ENCODE measurements around the gene PKM.
A peak's percentile ranks its signal among the peaks of the same experiment; 100 is the strongest.
"Not testable (repeated sequence)": the region's sequence is repeated elsewhere in the genome, so short reads cannot be mapped to it uniquely, and the experiment has no call there.

Gene PKM

GRCh38 chr15:72231066-72231832 is at the start of gene PKM:
PKM (minus strand) TSS chr15:72231190; CDS start chr15:72219097, 12,093 bp downstream.
- DNase-seq: peak; percentile 96
- in situ Hi-C loops (cut with HindIII; ENCODE audit: low pct_ligation_motif_present, low pct_unique_long_range_greater_than_20kb, low sequenced_read_pairs): no loop called here

GRCh38 chr15:72280751-72281150 is 49.8 kb upstream of the PKM start:
- no peak for DNase-seq
- in situ Hi-C loops (cut with HindIII; ENCODE audit: low pct_ligation_motif_present, low pct_unique_long_range_greater_than_20kb, low sequenced_read_pairs): no loop called here

GRCh38 chr15:72278737-72279136 is 47.7 kb upstream of the PKM start:
- in situ Hi-C loops (cut with HindIII; ENCODE audit: low pct_ligation_motif_present, low pct_unique_long_range_greater_than_20kb, low sequenced_read_pairs): no loop called here
- DNase-seq: no peak

GRCh38 chr15:72276326-72276700 is 45.3 kb upstream of the PKM start:
- no peak for DNase-seq
- in situ Hi-C loops (cut with HindIII; ENCODE audit: low pct_ligation_motif_present, low pct_unique_long_range_greater_than_20kb, low sequenced_read_pairs): no loop called here

DNA sequence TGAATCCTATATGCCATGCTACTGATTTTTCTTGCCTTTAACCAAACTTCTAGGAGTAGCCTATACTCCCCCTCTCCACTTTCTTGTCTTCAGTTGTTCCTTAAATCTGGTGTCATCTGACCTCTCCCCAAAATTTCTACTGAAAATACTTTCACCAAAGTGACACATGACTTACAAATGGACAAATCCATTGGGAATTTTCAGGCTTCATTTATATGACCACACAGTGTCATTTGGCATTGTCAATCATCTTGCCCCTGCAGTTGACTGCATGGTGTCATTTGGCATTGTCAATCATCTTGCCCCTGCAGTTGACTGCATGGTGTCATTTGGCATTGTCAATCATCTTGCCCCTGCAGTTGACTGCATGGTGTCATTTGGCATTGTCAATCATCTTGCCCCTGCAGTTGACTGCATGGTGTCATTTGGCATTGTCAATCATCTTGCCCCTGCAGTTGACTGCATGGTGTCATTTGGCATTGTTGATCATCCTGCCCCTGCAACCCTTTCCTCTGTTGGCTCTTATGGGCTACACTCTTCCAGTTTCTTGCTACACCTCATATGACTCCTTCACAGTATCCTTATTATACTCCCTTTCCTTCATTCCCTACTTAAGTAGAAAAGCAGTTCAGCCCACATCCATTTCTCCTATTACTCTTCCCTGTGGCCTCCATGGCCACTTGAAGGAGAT is 44.8 kb upstream of the PKM start:
- in situ Hi-C loops (cut with HindIII; ENCODE audit: low pct_ligation_motif_present, low pct_unique_long_range_greater_than_20kb, low sequenced_read_pairs); DNase-seq: not testable (repeated sequence)

GRCh38 chr15:72272997-72273352 is 42.0 kb upstream of the PKM start:
- in situ Hi-C loops (cut with HindIII; ENCODE audit: low pct_ligation_motif_present, low pct_unique_long_range_greater_than_20kb, low sequenced_read_pairs): no loop called here
- DNase-seq: no peak

GRCh38 chr15:72272213-72272996 is 41.4 kb upstream of the PKM start, which contains the start of gene PARP6:
PARP6 (minus strand) TSS chr15:72272554; CDS start chr15:72267477, 5,077 bp downstream.
- in situ Hi-C loops (cut with HindIII; ENCODE audit: low pct_ligation_motif_present, low pct_unique_long_range_greater_than_20kb, low sequenced_read_pairs): no loop called here
- peak; percentile 95 for DNase-seq

- DNase-seq: peak; percentile 22
These were observed 40.9 kb upstream of the PKM start for GRCh38 chr15:72271895-72272212.

DNA sequence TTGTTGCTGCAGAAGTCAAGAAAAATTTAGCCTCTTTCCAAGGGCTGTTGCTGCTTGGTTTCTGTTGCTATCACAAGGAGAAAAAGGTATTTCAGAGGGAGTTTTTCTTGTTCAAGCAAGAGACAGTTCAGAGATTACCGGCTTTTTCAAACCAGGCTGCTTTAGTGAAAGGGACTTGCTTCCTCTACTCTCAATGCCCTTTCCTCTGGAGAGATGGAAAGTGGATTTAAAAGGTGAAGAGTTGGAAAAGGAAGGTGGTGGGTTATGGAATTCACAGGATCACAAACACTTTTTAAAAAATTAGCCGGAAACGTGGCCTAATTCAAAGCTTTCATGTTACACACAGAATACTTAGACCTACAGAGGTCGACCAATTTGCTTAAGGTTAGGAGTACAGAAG is 40.2 kb upstream of the PKM start:
- in situ Hi-C loops (cut with HindIII; ENCODE audit: low pct_ligation_motif_present, low pct_unique_long_range_greater_than_20kb, low sequenced_read_pairs): no loop called here
- DNase-seq: no peak

More at GRCh38 chr15:72271895-72272212, 40.9 kb upstream of the PKM start:
- in situ Hi-C loops (cut with HindIII; ENCODE audit: low pct_ligation_motif_present, low pct_unique_long_range_greater_than_20kb, low sequenced_read_pairs): no loop called here

DNA sequence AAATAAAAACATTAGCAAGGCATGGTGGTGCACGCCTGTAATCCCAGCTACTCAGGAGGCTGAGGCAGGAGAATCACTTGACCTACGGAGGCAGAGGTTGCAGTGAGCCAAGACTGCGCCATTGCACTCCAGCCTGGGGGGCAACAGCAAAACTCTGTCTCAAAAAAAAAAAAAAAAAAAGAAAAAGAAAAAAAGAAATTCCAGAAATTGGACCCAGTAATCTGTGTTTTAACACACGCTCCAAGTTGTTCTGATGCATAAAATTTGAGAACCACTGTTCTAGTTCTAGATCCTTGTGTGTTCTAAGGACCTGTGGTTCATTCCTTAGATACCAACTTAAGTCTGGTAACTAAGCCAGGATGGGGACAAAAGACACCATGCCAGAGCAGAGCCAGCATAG is 38.7 kb upstream of the PKM start:
- in situ Hi-C loops (cut with HindIII; ENCODE audit: low pct_ligation_motif_present, low pct_unique_long_range_greater_than_20kb, low sequenced_read_pairs): no loop called here
- DNase-seq: no peak

DNA sequence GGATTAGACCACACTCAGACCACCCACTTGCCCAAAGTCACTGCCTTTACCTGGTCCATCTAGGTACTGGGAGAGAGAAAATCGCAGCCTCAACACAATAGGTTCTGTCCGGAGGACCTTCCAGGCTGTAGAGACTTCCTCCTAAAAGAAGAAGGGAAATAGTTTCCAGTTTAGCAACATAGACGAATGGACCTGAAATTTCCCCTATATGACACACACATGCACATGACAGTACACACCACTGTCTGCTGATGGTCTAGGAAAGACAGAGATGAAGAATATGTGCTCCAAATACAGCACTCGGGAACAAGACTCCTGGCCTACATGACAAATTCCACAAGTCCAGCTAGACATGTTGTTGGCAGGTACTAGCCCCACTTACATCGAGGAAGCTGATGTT is 34.0 kb upstream of the PKM start:
- in situ Hi-C loops (cut with HindIII; ENCODE audit: low pct_ligation_motif_present, low pct_unique_long_range_greater_than_20kb, low sequenced_read_pairs): no loop called here
- no peak for DNase-seq

DNA sequence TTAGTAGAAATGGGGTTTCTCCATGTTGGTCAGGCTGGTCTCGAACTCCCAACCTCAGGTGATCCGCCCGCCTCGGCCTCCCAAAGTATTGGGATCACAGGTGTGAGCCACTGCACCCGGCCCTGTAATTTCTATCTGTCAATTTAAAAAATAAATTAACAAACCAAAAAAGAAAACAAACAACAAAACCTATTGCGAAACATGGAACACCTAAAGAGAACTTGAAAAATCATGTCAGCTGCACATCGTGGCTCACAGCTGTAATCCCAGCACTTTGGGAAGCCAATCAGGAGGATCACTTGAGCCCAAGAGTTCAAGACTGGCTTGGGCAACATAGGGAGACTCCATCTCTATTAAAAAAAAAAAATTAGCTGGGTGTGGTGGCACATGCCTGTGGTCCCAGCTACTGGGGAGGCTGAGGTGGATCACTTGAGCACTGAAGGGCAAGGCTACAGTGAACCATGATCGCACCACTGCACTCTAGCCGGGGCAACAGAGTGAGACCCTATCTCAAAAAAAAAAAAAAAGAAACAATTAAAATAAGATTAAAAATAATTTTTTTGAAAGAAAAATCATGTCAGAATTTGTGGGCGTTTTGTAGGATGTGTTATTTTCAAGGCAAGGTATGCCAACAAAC is 21.8 kb upstream of the PKM start:
- in situ Hi-C loops (cut with HindIII; ENCODE audit: low pct_ligation_motif_present, low pct_unique_long_range_greater_than_20kb, low sequenced_read_pairs): no loop called here
- no peak for DNase-seq

DNA sequence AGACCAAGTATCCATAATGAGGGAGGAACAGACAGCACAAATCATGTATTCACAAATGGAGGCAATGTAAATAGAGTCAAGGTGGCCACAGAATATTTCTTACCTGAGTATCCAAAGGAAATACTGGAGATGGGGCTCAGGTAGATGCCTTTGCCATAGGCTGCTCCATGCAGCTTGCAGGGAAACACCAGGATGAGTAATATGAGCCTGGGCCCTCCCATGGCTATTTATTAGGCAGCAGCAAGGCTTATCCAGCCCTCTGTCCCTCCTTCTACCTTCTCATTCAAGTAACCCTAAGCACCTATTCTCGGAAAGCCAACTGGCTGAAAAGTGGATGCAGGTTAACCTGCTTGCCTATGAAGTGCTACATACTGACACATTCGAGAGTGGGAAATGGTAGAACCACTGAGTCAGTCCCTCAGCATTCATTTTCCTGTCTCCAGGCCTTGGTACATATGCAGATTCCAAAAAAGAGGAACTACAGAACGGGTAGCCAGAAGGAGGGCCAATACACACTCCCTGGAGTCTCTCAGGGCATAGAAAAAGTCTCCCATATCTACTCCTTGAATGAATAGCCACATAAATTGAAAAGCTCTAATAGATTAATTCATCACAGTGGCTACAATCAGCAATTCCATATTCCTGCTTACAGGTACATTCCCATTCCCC is 18.3 kb upstream of the PKM start:
- in situ Hi-C loops (cut with HindIII; ENCODE audit: low pct_ligation_motif_present, low pct_unique_long_range_greater_than_20kb, low sequenced_read_pairs): no loop called here
- no peak for DNase-seq

DNA sequence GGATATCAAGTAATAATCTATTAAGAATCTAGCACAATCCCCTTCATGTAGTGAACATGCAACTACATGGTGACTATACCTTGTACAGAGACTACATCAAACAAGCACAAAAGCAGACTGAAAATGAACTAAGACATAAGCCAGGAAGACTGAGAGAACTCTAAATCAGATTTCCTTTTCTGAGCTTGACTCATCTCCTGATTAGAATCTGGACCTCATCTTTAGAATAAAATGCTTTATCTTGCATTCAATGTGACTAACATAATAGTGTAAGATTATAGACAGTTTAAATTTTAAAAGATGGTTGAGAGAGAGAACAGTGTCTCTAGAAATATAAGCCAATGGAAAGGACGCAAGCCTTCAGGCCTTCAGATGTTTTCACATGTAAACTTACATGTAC is 17.5 kb upstream of the PKM start:
- DNase-seq: no peak
- in situ Hi-C loops (cut with HindIII; ENCODE audit: low pct_ligation_motif_present, low pct_unique_long_range_greater_than_20kb, low sequenced_read_pairs): no loop called here

DNA sequence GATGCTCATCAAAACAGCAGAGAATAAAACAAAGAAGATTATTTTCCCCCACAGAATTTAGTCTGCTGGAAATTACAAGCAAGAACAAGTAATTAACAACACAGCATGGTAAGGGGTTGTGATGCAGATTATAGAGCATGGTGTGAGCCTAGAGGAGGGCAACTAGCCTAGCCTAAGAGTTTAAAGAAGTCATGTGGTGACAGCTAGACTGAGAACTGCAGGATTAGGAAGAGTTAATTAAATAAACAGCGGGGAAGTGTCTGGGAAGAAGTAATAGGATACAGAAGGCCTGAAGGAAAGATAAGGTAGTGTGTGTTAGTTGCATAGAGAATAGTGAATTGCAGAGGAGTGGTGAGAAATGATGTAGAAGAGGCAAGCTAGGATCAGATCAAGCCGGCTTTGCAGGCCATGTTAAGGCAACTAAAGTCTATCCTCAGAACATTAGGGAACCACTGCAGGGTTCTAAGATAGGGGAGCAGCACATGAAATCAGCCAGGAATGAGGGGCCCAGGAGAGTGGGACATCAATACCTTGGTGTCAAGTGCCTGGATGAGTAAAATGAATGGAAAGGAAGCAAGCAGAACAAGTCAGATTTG is 11.9 kb upstream of the PKM start:
- DNase-seq: no peak
- in situ Hi-C loops (cut with HindIII; ENCODE audit: low pct_ligation_motif_present, low pct_unique_long_range_greater_than_20kb, low sequenced_read_pairs): no loop called here

DNA sequence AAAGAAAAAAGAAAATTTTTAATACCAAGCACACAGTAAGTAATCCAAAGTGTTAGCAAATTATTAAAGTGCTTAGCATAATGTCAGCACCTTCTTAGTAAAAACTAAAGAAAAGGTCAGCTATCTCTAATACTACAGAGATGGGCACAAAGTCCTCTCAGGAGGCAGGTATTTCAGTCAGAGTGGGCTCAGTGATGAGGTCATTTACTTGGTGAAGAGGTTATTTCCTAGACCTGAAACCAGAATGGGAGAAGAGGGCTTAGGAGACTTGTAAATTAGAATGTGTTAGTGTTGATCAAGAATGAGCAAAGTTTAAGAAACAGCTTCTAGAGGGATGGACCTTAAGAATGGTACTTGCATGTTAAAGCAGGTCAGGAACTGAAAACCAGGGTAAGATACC is 8.7 kb upstream of the PKM start:
- in situ Hi-C loops (cut with HindIII; ENCODE audit: low pct_ligation_motif_present, low pct_unique_long_range_greater_than_20kb, low sequenced_read_pairs): no loop called here
- no peak for DNase-seq

DNA sequence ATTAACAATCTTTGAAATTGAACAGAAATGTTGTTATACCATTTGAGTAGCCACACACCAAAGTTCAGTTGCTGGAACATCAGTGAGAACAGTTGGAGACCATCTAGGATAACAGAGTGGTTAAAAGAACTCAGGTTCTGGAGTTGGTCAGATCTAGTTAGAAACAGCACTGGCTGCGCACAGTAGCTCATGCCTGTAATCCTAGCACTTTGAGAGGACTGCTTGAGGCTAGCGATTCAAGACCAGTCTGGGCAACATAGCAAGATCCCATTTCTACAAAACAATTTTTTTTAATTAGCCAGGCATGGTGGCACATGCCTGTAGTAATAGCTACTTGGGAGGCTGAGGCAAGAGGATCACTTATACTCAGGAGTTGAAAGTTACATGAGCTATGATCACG is 7.6 kb upstream of the PKM start:
- DNase-seq: no peak
- in situ Hi-C loops (cut with HindIII; ENCODE audit: low pct_ligation_motif_present, low pct_unique_long_range_greater_than_20kb, low sequenced_read_pairs): no loop called here

DNA sequence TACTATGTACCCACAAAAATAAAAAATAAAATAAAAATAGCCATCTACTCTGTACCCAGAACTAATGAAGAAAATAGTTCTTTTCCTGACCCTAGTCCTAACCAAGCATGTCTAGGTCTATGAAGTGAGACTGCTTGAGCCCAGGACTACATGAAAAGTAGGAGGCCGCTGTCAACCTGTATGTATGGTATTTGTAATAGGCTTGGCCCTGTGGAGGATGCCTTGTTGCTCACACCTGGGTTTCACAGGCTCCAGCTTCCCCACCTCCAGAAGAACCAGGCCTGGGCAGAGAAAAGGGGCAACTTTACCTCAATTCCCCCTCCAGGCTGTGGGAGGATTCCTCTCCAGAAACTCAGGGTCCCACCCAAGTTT is 6.8 kb upstream of the PKM start:
- in situ Hi-C loops (cut with HindIII; ENCODE audit: low pct_ligation_motif_present, low pct_unique_long_range_greater_than_20kb, low sequenced_read_pairs): no loop called here
- peak; percentile 19 for DNase-seq

Measured in ACHN (cell line).